ENCODE results near the gene ENTPD2.

Gene ENTPD2

GRCh38 chr9:137052998-137053943 is 590 bp downstream of the ENTPD2 start:
- DNase-seq (ENCODE audit: low spot score), result no peak
- Histone ChIP-seq H3K4me3 (peak overlapping the region; percentile 66), H3K27ac (peak overlapping the region in 1 of 2 donors; percentile 54)
- TF ChIP-seq CTCF (IDR thresholded peaks at IDR 0.05), result no peak

- no peak for TF ChIP-seq CTCF (IDR thresholded peaks at IDR 0.05)
- no peak for DNase-seq (ENCODE audit: low spot score)
- no peak overlapping the region for H3K4me3 ChIP-seq
Observed at GRCh38 chr9:137052293-137052692, 1.6 kb downstream of the ENTPD2 start.

GRCh38 chr9:137051145-137051724 is 2.6 kb downstream of the ENTPD2 start:
- Histone ChIP-seq H3K4me3 (no peak overlapping the region), H3K27ac (no peak overlapping the region)
- no peak for TF ChIP-seq CTCF (IDR thresholded peaks at IDR 0.05)
- no peak for DNase-seq (ENCODE audit: low spot score)

More at GRCh38 chr9:137052293-137052692, 1.6 kb downstream of the ENTPD2 start:
- no peak overlapping the region for H3K27ac ChIP-seq

- H3K4me3 ChIP-seq, result no peak overlapping the region
- no peak for TF ChIP-seq CTCF (IDR thresholded peaks at IDR 0.05)
Observed at GRCh38 chr9:137050570-137050969, 3.3 kb downstream of the ENTPD2 start.

GRCh38 chr9:137049544-137050449 is 4.1 kb downstream of the ENTPD2 start:
- no peak overlapping the region for H3K4me3 ChIP-seq
- no peak for TF ChIP-seq CTCF (IDR thresholded peaks at IDR 0.05)
- DNase-seq (ENCODE audit: low spot score), result no peak
- no peak overlapping the region for H3K27ac ChIP-seq

More at GRCh38 chr9:137050570-137050969, 3.3 kb downstream of the ENTPD2 start:
- no peak for DNase-seq (ENCODE audit: low spot score)
- H3K27ac ChIP-seq, result no peak overlapping the region

- H3K4me3 ChIP-seq, result no peak overlapping the region
- DNase-seq (ENCODE audit: low spot score), result no peak
- TF ChIP-seq CTCF (IDR thresholded peaks at IDR 0.05), result no peak
- H3K27ac ChIP-seq, result no peak overlapping the region
Observed at GRCh38 chr9:137048655-137049543, 5.0 kb downstream of the ENTPD2 start.
